A673 (cell line): Measurements from ENCODE around the gene POU2AF1.

Experiments used
- CTCF ChIP-seq: fragments of 300-800, 200-600 bp; sonication (generic); conservative IDR thresholded peaks from 2 replicates; pipeline ENCODE4 v1.5.1; 2017; ENCODE audit warnings: low read depth, mild to moderate bottlenecking, antibody characterized with exemption, low read length, moderate library complexity, mixed read lengths
- EZH2 ChIP-seq: fragments of 200-600 bp; sonication (generic); IDR thresholded peaks from 2 replicates; pipeline ENCODE4 v1.6.1; 2017; ENCODE audit warnings: borderline replicate concordance, low read depth, mild to moderate bottlenecking, mixed read lengths, antibody characterized with exemption, low read length; ENCODE audit not compliant: poor library complexity, severe bottlenecking

GRCh38 chr11:111426617-111427016 lies 47.5 kb upstream of the POU2AF1 start:
- TF ChIP-seq CTCF = no peak
- no peak for TF ChIP-seq EZH2
